Fibroblast of the conjunctiva (primary cell): ENCODE measurements around the gene IL6R.
"Not testable (repeated sequence)": the region's sequence is repeated elsewhere in the genome, so short reads cannot be mapped to it uniquely, and the experiment has no call there.

Experiments
- DNase-seq: peaks from one replicate; pipeline ENCODE4 v3.0.0-alpha.2; 2010; ENCODE audit warnings: low read depth

IL6R gene

DNA sequence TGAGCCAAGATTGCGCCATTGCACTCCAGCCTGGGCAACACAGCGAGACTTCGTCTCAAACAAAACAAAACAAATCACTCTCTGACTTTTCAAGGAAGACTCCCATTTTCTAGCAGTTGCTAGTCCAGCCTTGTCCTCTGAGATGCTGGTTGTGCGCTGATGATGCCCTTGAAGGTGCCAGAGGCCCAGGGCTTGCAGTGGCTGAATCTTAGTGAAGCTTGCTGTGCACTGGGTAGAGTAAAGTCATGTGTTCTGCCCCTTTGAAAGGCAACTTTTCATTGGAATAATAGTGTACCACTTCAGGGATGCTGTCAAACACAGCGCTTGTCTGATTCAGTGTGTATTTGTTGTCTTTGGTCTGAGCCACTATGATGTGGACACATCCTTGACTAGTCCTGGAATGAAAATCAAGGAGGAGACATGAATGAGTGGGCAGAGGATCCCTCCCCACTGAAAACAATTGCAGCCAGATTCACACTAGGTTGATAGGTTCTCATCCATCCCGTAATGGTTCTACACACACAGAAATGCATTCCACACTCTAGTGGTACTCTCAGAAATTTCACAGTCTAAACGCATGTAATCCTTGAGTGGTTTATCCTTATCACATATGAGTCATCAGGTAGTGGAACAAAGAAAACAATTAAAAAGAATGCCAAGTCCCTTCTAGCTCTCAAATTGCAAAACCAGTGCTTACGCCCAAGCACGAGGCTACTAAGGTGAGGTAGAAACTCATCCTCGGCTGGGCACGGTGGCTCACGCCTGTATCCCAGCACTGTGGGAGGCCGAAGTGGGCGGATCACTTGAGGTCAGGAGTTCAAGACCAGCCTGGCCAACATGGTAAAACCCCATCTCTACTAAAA, 79.0 kb downstream of the IL6R start:
- DNase-seq: no peak

DNA sequence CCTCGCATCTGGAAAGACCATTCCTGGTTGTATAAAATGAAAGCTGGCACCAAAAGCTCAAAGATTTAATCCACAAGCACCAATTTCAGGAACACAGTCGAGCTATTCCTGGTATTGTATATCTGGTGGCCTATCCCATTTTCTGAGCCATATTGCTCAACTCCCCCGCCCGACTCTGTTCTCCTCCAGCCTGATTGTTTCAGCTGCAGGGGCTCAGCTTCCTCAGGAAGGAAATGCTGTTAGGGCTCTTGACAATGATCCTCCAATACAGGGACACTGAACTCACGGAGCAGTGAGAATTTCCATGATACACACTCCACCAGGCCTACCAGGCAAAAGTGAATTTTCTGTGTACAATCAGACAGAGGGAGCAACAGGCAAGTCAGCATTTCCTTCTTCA, 80.0 kb downstream of the IL6R start:
- DNase-seq: no peak

DNA sequence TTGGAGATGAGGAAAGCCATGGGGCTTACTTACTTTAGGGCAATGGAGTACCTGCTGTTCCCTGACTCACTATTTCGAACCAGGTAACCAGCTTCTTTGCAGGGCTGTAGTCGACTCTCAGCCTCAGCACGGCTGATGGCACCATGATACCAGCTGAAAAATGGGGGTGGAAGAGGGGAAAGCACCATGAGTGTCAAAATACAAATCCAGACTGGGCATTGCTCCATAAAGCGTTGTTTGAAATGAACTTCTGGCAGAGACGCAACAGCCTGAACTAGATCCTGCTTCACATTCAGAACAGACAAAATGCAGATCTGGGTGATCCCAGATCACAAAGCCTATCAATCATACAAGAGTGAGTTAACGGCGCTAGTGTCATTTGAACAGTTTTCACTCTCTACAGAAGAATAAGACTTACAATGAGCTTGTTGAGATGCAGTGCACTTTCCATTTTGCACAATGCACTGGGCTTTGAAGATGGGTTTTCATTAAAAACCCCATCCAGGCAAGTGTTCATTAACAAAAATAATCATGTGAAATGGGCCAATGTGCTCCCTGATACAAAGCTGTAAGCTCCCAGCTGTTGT, 80.9 kb downstream of the IL6R start:
- no peak for DNase-seq

DNA sequence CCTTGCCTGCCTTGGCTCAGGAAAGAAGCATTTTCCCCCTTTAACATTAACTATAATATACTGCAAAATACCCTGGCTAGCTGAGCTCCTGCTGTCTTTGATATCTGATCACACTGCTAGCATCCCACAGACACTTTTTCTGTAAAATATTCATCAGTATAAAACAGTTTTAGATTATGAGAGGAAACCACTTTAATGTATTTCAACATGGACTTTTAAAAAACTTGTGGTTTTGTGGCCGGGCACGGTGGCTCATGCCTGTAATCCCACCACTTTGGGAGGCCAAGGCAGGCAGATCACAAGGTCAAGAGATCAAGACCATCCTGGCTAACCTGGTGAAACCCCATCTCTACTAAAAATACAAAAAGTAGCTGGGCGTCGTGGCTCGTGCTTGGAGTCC, 81.6 kb downstream of the IL6R start:
- DNase-seq: not testable (repeated sequence)

DNA sequence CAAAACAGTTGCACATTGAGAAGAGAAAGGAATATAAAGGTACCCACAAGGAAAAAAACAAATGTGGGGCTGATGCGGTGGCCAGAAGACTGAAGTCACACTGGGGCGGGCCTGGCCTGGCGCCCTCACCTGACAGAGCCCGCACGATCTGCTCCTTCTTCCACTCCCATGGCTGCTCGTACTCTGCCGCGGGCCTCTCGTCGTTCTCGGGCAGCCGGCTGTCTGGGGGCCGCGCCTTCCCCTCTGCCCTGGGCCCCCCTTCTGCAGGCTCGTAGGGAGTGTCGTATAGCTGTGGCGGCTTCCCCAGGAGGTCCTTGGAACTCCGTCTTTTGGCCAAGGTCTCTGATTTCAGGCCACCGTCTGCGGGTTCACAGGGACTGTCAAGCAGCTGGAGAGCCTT, 83.8 kb downstream of the IL6R start:
- DNase-seq: no peak

DNA sequence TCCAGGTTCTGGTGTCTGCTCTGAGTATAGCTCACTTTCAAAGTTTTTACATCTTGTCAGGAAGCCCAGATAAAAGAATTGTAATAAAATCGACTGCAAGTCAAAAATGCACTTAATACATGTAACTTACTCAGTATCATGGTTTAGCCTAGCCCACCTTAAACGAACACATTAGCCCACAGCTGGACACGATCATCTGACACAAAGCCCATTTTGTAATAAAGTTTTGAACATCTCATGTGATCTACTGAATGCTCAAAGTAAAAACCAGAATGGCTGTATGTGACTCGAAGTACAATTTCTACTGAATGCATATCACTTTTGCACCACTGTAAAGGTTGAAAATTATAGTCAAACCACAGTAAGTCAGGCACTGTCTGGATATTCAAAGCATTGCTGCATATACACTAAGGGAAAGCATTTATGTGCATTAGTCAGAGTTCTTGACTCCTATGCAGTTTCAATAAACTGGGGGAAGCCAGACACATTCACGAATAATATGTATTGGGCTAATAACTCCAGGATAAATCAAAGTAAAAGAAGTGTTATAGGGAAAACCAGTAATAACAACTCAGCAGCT, 84.6 kb downstream of the IL6R start:
- DNase-seq: no peak

DNA sequence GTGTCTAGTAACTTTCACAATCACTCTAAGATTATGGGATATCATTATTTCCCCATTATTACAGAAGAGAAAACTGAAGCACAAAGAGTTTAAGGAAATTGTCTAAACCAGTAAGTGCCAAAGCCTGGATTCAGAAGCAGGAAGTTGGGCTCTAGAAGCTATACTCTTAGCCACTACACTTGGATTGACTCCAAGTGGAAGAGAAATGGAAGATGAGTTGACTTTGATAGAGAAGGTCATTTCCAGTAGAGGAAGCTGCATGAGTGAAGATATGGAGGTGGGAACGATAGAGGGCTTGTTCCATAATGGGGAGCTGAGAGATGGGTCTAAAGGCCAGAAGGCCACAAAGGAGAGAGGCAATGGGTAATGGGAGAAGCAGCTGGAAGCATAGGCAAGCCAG, 85.2 kb downstream of the IL6R start:
- DNase-seq: no peak

DNA sequence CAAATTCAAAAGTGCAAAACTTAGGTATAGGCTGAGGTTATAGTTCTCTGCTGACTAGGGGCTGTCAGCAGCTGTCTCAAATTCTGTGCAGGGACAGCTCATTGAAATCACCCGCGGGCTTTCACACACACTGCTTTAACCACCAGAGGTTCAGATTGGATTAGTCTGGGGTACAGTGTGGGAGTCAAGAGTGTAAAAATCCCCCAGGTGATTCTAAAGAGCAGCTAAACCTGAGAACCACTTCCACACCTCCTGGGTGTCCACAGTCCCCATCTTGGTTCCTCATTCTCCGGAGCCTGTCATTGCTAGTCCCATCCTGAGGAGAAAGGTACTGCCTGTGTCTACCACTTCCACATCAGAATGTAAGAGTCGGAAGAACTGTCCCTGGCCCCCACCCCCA, 87.0 kb downstream of the IL6R start:
- no peak for DNase-seq

DNA sequence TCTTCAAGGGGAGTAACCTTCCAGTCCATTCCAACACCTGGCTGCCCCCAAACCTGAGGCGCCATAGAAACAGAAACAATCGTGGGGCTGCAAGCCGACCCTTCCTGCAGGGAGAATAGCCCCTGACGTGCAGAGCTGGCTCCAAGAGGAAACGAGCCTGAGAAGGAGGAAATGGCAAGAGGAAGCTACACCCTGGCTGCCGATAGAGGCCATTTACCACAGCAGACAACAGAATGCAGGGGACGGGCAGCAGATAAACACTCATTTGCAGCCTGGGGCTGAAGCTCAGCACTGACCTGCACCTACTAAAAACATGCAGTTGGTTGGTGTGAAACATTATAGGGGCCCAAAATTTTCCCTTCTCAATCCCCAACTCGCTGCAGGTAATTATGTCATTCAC, 88.1 kb downstream of the IL6R start:
- no peak for DNase-seq

DNA sequence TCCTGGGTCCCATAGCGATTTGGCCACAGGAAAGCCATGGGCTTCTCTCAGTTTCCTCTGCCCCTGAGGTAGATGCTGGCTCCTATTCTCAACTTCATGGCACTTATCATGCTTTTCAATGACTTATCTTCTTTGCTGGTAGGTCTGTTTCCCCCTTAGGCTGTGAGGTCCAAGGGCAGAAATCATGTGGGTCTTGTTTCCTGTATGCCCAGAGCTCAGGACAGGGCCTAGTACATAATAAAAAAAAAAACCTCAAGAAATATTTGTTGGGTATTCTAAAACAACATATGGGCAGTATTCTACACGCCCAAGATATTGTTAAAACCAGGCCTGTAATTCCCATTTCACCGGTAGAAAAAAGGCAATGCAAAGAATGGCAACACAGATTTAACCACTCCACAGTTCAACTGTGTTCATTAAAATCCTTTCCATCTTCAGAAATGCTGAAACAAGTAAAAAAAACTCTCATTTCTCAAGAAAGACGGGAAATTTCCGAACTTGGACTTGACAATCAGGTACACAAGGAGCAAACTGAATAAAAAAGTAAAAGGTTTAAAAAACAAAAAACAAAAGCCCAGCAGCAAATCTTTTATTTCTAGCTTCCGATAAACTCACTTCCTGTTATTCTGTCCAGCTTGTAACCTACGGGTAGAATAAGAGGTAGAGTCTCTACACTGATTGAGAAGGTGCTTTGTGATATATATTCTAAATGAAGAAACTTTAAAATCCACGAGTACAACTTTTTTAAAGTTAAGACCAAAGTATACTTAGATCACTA, 90.5 kb downstream of the IL6R start:
- DNase-seq: no peak

DNA sequence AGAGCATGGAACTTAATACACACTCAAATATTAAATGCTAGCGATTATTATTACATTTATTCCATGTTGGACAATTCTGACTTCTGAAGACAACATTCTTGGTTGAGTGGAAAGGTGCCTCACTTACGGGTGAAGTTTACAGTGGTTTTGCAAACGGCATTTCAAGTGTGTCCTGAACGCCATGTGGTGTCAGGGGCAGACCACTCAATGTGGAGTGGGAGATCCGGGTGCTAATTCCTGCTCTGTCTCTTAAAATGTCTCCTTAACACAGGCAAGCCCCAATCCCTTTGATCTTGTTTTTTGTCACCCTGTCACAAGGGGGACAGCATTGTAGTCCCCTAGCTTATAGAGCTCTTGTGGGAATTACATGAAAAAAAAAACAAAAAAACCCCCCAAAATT, 91.2 kb downstream of the IL6R start:
- no peak for DNase-seq

DNA sequence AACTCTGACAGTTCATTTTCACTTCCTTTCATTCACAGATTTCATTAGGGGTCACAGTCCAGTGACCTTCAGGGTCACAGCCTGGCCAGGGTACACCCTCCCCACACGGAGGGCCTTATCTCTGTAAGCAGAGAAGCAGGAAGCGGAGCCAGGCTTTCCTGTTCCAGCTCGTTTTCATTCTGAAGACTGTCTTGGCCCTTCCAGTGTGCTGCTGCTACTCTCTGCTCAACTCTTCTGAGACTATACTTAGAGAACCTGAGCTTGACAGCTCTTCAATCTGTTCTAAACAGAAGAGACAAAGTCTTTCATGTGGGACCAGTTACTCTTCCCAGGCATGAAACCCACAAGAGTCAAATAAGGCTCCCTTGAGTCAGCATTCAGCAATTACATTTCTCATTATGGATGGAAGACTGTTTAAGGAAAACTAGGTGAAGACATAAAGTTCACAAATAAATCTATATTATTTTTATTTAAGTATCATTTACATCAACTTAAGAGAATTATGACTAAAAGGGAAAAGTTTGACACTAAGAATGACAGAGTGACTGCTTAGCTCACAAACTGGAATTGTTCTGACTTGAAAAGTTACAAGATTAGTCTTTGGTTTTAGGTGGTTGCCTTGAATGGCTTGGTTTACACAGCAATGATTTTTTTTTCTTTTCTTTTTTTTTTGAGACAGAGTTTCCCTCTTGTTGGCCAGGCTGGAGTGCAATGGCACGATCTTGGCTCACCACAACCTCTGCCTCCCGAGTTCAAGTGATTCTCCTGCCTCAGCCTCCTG, 92.1 kb downstream of the IL6R start:
- DNase-seq: no peak

DNA sequence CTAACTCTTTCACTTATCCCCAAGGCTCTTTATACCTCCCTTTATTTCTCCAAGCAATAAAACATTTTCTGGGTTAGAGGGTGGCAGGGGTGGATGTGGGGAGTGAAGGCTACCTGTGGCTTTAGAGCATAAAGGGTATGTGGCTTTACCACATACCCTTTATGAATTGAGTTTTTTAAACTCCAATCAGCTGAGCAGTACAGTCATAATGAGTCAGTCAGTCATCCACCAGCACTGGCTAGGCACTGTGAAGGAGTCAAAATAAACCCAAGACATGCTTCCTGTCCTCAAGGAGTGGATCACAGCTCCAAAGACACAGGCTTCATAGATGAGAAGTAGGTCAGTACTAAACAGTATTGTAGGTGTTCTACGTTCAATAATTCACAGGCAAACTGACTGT, 94.3 kb downstream of the IL6R start:
- DNase-seq: no peak

DNA sequence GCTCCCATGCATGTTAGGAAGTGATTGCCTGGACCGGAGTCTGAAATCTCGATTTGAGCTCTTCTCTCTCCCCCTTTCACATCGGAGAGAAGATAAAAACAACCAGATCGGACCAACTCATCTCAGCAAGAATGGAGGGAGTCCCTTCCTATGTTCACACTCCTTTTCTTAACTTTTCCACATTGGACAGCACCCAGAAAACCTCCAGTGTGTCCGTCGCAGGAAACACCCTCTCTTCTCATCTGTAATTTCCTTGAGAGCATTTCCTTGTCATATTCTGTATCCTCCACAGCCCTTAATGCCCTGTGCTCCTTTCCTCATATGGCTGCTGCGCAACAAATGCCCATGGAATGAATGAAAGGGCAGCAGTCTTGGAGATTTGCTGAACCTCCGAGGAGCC, 95.4 kb downstream of the IL6R start:
- no peak for DNase-seq

DNA sequence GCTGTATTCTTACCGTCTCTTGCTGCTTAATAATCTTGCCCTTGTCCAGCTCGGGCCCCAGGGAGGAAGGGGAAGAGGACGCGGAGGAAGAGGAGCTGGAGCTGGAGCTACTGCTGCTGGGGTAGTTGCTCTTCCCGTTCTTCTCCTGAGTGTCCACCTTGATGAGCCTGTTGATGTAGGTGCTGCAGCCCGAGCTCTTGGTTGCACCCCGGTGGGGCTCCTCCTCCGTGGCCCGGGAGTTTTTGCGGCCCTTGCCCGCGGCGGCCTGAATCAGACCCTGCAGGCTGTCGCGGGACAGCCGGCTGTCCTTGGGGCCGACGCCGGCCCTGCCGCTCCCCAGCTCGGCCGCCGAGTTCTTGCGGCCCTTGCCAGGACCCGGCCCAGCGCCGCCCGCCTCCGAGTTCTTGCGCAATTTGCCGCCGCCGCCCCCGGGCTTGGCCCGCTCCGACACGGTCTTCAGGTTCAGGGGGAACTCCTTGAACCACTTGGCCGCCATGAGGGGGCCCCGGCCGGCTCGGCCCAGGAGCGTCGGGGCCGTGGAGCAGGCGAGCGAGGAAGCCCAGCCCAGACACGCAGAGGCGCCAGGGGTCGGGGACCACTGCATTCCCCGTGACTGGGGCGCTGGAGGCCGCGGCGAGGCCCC, 96.4 kb downstream of the IL6R start:
- DNase-seq: no peak

DNA sequence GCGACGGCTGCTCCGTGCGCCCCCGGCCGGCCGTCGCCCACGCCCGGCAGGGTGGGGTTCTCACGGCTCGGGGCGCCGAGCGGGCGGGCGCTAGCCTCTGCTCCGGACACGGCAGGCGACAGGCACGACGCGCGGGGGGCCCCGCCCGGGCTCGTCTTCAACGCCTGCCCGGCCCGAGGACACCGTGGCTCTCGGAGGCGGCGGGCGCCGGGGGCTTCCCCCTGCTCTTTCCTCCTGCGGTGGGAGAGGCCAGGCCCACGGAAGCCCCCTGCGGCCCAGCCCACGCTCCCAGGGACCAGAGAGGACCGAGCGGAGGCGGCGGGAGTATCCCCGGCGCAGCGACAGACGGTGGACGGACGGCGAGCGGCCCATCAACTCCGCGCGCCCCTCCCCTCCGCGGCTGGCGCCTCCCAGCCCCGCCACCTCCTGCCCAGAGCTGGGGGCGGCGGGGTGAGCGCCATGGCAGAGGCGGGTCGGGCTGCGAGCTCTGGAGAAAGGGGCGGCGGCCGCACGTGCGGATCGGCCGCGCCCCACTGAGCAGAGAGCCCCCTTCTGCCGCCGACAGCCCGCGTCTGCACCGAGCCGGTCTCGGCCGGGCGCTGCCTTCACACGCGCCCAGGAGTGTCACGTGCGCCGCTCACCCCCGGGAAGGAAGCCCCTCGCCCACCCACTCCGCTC, 97.1 kb downstream of the IL6R start, which contains the start of the genes SHE and TDRD10:
Gene SHE (minus strand): TSS at position 347 of the 678 bp plus-strand sequence. CDS start 386 bp downstream, outside the sequence.
Gene TDRD10 (plus strand): TSS at position 154 of the 678 bp plus-strand sequence. CDS start 4,685 bp downstream, outside the sequence.
- DNase-seq: no peak

DNA sequence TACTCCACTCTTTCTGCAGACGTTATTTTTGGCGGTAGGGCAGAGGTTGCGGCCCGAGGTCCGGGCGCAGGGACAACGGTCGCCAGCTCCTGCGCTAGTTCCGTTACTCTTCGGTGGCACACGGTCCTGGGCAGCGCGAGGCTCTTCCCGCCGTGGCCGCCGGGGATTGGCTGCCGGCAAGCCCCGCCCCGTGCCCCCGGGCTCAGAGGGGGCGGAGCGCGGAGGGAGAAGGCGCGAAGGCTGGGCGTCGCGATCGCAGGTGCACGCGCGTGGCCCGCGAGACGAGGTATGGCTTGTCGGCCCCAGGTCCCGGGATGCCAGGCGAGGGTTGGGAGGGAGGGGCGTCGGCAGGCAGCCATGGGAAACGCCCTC, 97.6 kb downstream of the IL6R start:
- no peak for DNase-seq

DNA sequence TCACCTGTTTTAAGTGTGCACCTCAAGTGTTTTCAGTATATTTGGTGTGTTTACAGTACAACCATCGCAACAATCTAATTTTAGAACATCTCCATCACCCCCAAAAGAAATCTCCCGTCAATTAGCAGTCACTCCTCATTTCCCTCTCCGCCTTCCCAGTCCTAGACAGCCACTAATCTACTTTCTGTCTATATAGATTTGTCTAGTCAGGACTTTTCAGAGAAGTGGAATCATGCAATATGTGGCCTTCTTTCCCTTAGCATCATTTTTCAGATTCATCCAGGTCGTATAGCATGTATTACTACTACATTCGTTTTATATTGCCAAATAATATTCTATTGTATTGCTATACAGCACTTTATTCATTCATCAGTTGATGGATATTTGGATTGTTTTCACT, 98.8 kb downstream of the IL6R start:
- DNase-seq: no peak

DNA sequence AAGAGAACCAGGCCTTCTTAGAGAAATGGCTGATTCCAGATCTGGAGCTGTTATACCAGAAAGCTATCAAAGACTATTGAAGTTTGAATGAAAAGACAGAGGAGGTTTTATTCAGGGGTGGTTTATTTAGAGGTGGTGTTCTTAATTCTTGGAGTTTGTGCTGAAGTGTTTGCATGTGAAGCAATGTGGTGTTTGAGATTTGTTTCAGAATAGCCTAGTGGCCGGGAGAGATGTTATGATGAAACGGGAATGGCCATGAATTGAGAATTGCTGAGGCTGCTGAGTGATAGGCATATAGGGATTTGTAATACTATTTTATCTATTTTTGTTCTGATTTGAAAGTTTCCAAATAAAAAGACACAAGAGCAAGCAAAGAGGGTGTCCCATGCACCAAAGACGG, 107.6 kb downstream of the IL6R start:
- no peak for DNase-seq

DNA sequence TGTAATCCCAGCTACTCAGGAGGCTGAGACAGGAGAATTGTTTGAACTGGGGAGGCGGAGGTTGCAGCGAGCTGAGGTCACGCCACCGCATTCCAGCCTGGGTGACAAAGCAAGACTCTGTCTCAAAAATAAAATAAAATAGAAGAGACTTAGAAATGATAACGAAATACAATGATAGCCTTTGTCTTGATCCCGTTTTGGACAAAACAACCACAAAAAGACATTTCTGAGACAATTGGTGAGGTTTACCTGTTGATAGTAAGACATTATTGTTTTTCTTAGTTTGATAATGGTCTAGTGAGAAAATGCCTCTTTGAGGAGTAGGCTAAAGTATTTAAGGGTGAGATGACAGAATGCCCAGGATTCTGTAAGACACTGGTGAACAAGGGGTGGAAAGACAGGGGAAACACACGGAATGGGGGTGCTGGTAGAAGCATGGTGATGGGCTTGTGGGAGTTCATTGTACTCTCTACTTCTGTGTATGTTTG, 109.0 kb downstream of the IL6R start:
- no peak for DNase-seq
